NT2/D1 (cell line): ENCODE measurements around the gene TMEM150C.
A peak's percentile ranks its signal among the peaks of the same experiment; 100 is the strongest.
"Not testable (repeated sequence)": the region's sequence is repeated elsewhere in the genome, so short reads cannot be mapped to it uniquely, and the experiment has no call there.

Experiments
- DNase-seq: peaks from one replicate; pipeline ENCODE4 v3.0.0-alpha.2; 2011; ENCODE audit warnings: low read depth, low spot score
- H3K27me3 ChIP-seq: 2 replicates; pipeline ENCODE4 v1.6.0; 2011; ENCODE audit warnings: mild to moderate bottlenecking; ENCODE audit not compliant: insufficient read length, insufficient read depth
- H3K36me3 ChIP-seq: 2 replicates; pipeline ENCODE4 v1.6.1; 2011; ENCODE audit warnings: mild to moderate bottlenecking, low read length, mixed read lengths; ENCODE audit not compliant: insufficient read depth, insufficient read length
- H3K4me1 ChIP-seq: 2 replicates; pipeline ENCODE4 v1.5.1; 2011; ENCODE audit not compliant: insufficient read depth, insufficient read length
- H3K4me3 ChIP-seq: 2 replicates; pipeline ENCODE4 v1.5.1; 2011; ENCODE audit warnings: low read depth; ENCODE audit not compliant: insufficient read length
- H3K9ac ChIP-seq: 2 replicates; pipeline ENCODE4 v1.6.0; 2011; ENCODE audit warnings: low read depth; ENCODE audit not compliant: insufficient read length
- H3K9me3 ChIP-seq: 2 replicates; pipeline ENCODE4 v1.5.1; 2011; ENCODE audit warnings: mild to moderate bottlenecking, low read length; ENCODE audit not compliant: insufficient read depth
- SUZ12 ChIP-seq: IDR thresholded peaks from 2 replicates; pipeline ENCODE4 v1.6.1; 2011; ENCODE audit not compliant: insufficient read length, insufficient read depth; ENCODE audit errors: extremely low read depth
- YY1 ChIP-seq: IDR thresholded peaks from 2 replicates; pipeline ENCODE4 v1.6.1; 2011; ENCODE audit not compliant: insufficient read length, insufficient read depth
- ZNF274 ChIP-seq: IDR thresholded peaks from 2 replicates; pipeline ENCODE4 v1.6.1; 2011; ENCODE audit warnings: mild to moderate bottlenecking, low read depth, low read length

TMEM150C gene

DNA sequence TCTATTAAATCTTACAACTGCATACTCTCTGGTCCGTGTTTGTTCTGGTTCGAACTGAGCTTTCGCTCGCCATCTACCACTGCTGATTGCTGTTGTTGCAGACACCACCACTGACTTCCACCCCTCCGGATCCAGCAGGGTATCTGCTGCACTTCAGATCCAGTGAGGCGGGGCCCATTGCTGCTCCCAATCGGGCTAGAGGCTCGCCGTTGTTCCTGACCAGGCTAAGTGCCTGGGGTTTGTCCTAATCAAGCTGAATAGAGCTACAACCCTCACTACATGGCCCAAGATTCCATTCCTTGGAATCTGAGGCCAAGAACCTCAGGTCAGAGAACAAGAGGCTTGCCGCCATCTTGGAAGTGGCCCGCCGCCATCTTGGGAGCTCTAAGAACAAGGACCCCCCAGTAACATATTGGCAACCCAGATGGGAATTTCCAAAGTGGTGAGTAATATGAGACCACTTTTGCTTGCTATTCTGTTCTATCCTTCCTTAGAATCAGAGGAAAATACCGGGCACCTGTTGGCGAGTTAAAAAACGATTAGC, 88.1 kb downstream of the TMEM150C start:
- Histone ChIP-seq H3K27me3 (no peaks in the 10 kb centered on the region), H3K9ac (no peak overlapping the region), H3K4me3 (no peak overlapping the region), H3K4me1 (no peaks in the 10 kb centered on the region), H3K36me3 (no peaks in the 10 kb centered on the region), H3K9me3 (no peaks in the 10 kb centered on the region; the same call in 1 of the 2 replicates)
- no peak for DNase-seq
- TF ChIP-seq SUZ12, result no peak
- no peak for TF ChIP-seq ZNF274
- TF ChIP-seq YY1, result no peak

DNA sequence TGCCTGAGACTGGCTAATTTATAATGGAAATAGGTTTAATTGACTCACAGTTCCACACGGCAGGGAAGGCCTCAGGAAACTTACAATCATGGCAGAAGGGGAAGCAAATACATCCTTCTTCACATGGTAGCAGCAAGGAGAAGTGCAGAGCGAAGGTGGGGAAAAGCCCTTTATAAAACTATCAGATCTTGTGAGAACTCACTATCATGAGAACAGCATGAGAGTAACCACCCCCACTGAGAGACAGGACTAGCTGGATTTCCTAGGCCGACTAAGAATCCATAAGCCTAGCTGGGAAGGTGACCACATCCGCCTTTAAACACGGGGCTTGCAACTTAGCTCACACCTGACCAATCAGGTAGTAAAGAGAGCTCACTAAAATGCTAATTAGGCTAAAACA, 88.7 kb downstream of the TMEM150C start:
- not testable (repeated sequence) for H3K4me1 ChIP-seq, DNase-seq, H3K9ac ChIP-seq, H3K36me3 ChIP-seq, H3K27me3 ChIP-seq, H3K4me3 ChIP-seq, H3K9me3 ChIP-seq

- no peak for DNase-seq
- Histone ChIP-seq H3K9me3 (no peaks in the 10 kb centered on the region; the same call in 1 of the 2 replicates), H3K4me3 (no peak overlapping the region), H3K9ac (no peak overlapping the region), H3K4me1 (no peaks in the 10 kb centered on the region), H3K36me3 (peaks cover 5% of the 10 kb centered on the region), H3K27me3 (no peaks in the 10 kb centered on the region)
- TF ChIP-seq SUZ12, result no peak
- TF ChIP-seq ZNF274, result no peak
- TF ChIP-seq YY1, result no peak
These were observed 91.9 kb downstream of the TMEM150C start for GRCh38 chr4:82469791-82470345.

DNA sequence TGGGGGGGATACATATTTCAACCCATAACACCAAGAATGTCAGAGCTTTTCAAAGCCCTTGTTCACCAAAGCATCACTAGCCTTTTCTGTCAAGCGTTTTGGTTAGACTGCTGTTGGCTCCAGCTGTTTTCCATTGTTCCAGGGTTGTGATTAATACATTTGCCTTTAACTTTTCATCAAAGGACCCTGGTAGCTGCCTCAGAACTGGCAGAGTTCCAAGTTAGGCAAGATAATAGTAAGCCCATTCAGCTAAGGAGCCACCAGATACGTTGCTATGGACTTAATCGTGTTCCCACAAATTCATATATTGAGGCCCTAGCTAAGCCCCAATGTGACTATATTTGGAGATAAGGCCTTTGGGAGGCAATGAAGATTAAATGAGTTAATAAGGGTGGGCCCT, 94.3 kb downstream of the TMEM150C start:
- Histone ChIP-seq H3K36me3 (peaks cover 16% of the 10 kb centered on the region), H3K4me1 (no peaks in the 10 kb centered on the region), H3K9me3 (no peaks in the 10 kb centered on the region), H3K27me3 (no peaks in the 10 kb centered on the region), H3K4me3 (no peak overlapping the region), H3K9ac (no peak overlapping the region)
- no peak for DNase-seq
- TF ChIP-seq SUZ12, result no peak
- TF ChIP-seq ZNF274, result no peak
- TF ChIP-seq YY1, result no peak

GRCh38 chr4:82463221-82463620, 98.6 kb downstream of the TMEM150C start:
- DNase-seq, result no peak
- Histone ChIP-seq H3K9me3 (no peaks in the 10 kb centered on the region), H3K36me3 (peaks cover 42% of the 10 kb centered on the region), H3K27me3 (no peaks in the 10 kb centered on the region), H3K4me3 (no peak overlapping the region), H3K4me1 (no peaks in the 10 kb centered on the region), H3K9ac (no peak overlapping the region)
- TF ChIP-seq ZNF274, result no peak
- no peak for TF ChIP-seq YY1
- no peak for TF ChIP-seq SUZ12

DNA sequence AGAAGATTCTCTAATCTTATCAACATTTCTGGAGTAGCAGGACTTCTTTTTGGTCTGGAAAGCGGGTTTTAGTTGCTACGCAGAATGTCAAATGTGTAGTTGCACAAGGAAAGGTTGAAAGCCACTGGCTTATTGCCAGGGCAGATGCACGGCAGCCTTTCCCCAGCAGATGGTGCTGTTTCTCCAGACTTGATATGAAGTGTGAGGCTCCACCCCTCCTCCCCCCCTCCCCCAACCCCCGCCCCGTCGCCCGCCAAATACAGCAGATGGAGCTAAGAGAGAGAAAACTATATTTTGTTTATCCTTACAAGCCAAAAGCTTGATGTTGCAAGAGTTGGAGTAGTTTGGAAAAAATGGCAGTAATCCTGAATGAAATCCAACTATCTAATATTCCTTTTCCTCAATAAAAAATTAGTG, 99.4 kb downstream of the TMEM150C start:
- H3K4me1 ChIP-seq, result no peaks in the 10 kb centered on the region
- TF ChIP-seq SUZ12, result no peak
- no peak for TF ChIP-seq YY1
- no peak for TF ChIP-seq ZNF274
- H3K36me3 ChIP-seq, result peaks cover 44% of the 10 kb centered on the region
- H3K4me3 ChIP-seq, result no peak overlapping the region
- H3K27me3 ChIP-seq, result no peaks in the 10 kb centered on the region
- H3K9ac ChIP-seq, result no peak overlapping the region
- peak; percentile 52 for DNase-seq
- no peaks in the 10 kb centered on the region for H3K9me3 ChIP-seq

DNA sequence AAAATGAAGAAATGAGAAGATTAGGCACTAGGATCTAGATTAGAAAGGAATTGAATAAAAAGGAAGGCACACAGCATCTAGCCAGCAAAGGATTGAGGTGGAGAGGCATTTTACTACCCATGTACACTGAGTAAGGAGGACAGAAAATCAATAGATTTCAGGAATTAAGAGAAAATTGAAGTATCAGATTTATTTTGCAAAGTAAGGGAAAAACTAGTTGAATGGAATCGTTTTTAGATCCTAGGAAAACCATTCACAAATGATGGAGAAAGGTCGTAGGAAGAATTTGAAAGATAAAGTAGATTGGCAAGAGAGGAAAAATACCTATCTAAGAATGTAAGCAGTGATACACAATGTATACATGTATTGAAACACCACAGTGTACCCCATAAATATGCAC, 100.1 kb downstream of the TMEM150C start:
- no peak overlapping the region for H3K9ac ChIP-seq
- TF ChIP-seq SUZ12 (no peak), ZNF274 (no peak), YY1 (no peak)
- DNase-seq, result no peak
- no peaks in the 10 kb centered on the region for H3K27me3 ChIP-seq
- H3K36me3 ChIP-seq, result peaks cover 50% of the 10 kb centered on the region
- no peaks in the 10 kb centered on the region for H3K9me3 ChIP-seq
- H3K4me1 ChIP-seq, result no peaks in the 10 kb centered on the region
- no peak overlapping the region for H3K4me3 ChIP-seq

DNA sequence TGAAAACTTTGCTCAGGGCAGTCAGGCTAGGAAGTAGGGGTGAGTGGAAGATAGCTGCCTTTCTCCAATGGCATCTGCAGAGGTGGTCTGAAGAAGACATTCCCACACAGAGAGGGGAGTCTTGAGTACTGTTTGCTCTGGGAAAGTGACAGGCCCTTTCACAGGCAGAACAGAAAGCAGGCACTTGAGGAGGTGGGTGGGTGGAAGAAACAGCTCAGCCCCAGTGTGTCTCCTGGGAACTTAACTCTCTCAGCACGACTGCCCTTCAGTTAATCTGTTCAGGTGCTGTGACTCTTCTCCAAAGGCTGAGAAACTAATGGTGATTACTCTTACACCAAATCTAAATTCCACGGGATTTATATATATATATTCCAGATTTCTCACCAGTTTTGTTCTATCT, 103.1 kb downstream of the TMEM150C start:
- TF ChIP-seq ZNF274, result no peak
- TF ChIP-seq YY1, result no peak
- no peak for TF ChIP-seq SUZ12
- Histone ChIP-seq H3K9me3 (no peaks in the 10 kb centered on the region), H3K9ac (no peak overlapping the region), H3K4me1 (no peaks in the 10 kb centered on the region), H3K4me3 (no peak overlapping the region), H3K27me3 (no peaks in the 10 kb centered on the region), H3K36me3 (peaks cover 68% of the 10 kb centered on the region)
- DNase-seq, result no peak
